OCI-LY7 (cell line): ENCODE results near the gene DNMBP. TPM values are rescaled to one million over a fixed set of nuclear protein-coding genes. Genes with fewer than 3 reads are reported as not detected.

ENCODE experiments used
- Bru-seq: library from RNA; stranded (reverse); fragments of 400-500 nt; gene quantifications from one replicate; lab custom pipeline; 2021; lab: Mats Ljungman, UMichigan
- BruChase-seq, 2 experiments: library from RNA; stranded (reverse); fragments of 400-500 nt; gene quantifications; one replicate each; lab custom pipeline; 2021; lab: Mats Ljungman, UMichigan
- BruUV-seq: library from RNA; stranded (reverse); fragments of 400-500 nt; replicated peaks from 2 replicates; lab custom pipeline; 2021; lab: Mats Ljungman, UMichigan
- CTCF ChIA-PET: fragments of 300-600 bp; sonication (Branson Sonifier 250); formaldehyde crosslinking; loops from one replicate; lab custom pipeline; 2022; ENCODE audit warnings: antibody characterized with exemption; ENCODE audit not compliant: unreplicated experiment; lab: Charles Lee
- POLR2A ChIA-PET: fragments of 300-600 bp; sonication (Branson Sonifier 250); formaldehyde crosslinking; loops from one replicate; lab custom pipeline; 2022; ENCODE audit warnings: antibody characterized with exemption; lab: Charles Lee
- DNase-seq: peaks from one replicate; pipeline ENCODE4 v3.0.0-alpha.2; 2015; ENCODE audit warnings: low spot score
- H2AFZ ChIP-seq: fragments of 200-600 bp; sonication (generic), shearing (Covaris generic); 2 replicates; pipeline ENCODE4 v1.6.1; 2014; ENCODE audit warnings: mild to moderate bottlenecking, antibody characterized with exemption, low read length, moderate library complexity
- H3K27ac ChIP-seq: fragments of 200-600 bp; sonication (generic); 2 replicates; pipeline ENCODE4 v1.5.1; 2014; ENCODE audit warnings: mixed run types, low read depth, mild to moderate bottlenecking, moderate library complexity, low read length, inconsistent platforms; ENCODE audit not compliant: poor library complexity, severe bottlenecking
- H3K36me3 ChIP-seq: fragments of 200-600 bp; sonication (generic); 2 replicates; pipeline ENCODE4 v1.6.1; 2014; ENCODE audit warnings: mild to moderate bottlenecking, antibody characterized with exemption, low read length, moderate library complexity, mixed read lengths; ENCODE audit not compliant: insufficient read depth
- H3K4me1 ChIP-seq: fragments of 200-600 bp; sonication (generic); 2 replicates; pipeline ENCODE4 v1.5.1; 2014; ENCODE audit warnings: mild to moderate bottlenecking, low read length; ENCODE audit not compliant: insufficient read depth, poor library complexity, severe bottlenecking
- H3K4me2 ChIP-seq: fragments of 200-600 bp; sonication (generic); 2 replicates; pipeline ENCODE4 v1.6.1; 2014; ENCODE audit warnings: mild to moderate bottlenecking, low read length
- H3K4me3 ChIP-seq: fragments of 200-600 bp; sonication (generic); 2 replicates; pipeline ENCODE4 v1.5.1; 2014; ENCODE audit warnings: mild to moderate bottlenecking, low read depth, low read length; ENCODE audit not compliant: poor library complexity, severe bottlenecking
- H3K79me2 ChIP-seq: fragments of 200-600 bp; sonication (generic); 2 replicates; pipeline ENCODE4 v1.6.1; 2016; ENCODE audit warnings: low read depth, mild to moderate bottlenecking, low read length, moderate library complexity, mixed read lengths; ENCODE audit not compliant: insufficient read depth
- H3K9me2 ChIP-seq: fragments of 200-600 bp; sonication (generic); 2 replicates; pipeline ENCODE4 v1.6.1; 2016; ENCODE audit warnings: mild to moderate bottlenecking, low read length, mixed read lengths; ENCODE audit not compliant: insufficient read depth
- H3K9me3 ChIP-seq: fragments of 200-600 bp; sonication (generic); 2 replicates; pipeline ENCODE4 v1.6.1; 2014; ENCODE audit warnings: mild to moderate bottlenecking, mixed run types, low read length, mixed read lengths
- H4K20me1 ChIP-seq: fragments of 200-600 bp; sonication (generic); 2 replicates; pipeline ENCODE4 v1.6.1; 2014; ENCODE audit warnings: mild to moderate bottlenecking, antibody characterized with exemption, low read length, moderate library complexity, mixed read lengths; ENCODE audit not compliant: insufficient read depth
- EZH2phosphoT487 ChIP-seq: fragments of 200-600 bp; sonication (generic); IDR thresholded peaks from 2 replicates; pipeline ENCODE4 v1.6.1; 2018; ENCODE audit warnings: low read depth, borderline replicate concordance, mild to moderate bottlenecking, mixed run types, antibody characterized with exemption, low read length, moderate library complexity, mixed read lengths
- intact Hi-C: fragments of 100-400 bp; cut with micrococcal nuclease; formaldehyde crosslinking; loops from one replicate; pipeline ENCODE4 v1.10.0; 2022; ENCODE audit not compliant: unreplicated experiment
- long read RNA-seq: library from polyadenylated mRNA; stranded (forward); transcript quantifications from one replicate; pipeline ENCODE4 v2.0.0, GENCODE V29; 2022
- total RNA-seq, 2 experiments: library from RNA; depleted of rRNA in 1 of 2; stranded (reverse); fragments of >200 nt in 1 of 2; shearing (Covaris generic) in 1 of 2; gene quantifications; 2 replicates each; pipeline ENCODE4 v1.2.3, GENCODE V29; 2014 to 2022
- TF ChIP-seq, protein P1 (sequence below): fragments of 200-600 bp; sonication (generic); conservative IDR thresholded peaks from 2 replicates; pipeline ENCODE4 v1.5.1; 2014; ENCODE audit warnings: mild to moderate bottlenecking, antibody characterized with exemption, low read length, moderate library complexity, mixed read lengths

DNMBP gene, protein sequence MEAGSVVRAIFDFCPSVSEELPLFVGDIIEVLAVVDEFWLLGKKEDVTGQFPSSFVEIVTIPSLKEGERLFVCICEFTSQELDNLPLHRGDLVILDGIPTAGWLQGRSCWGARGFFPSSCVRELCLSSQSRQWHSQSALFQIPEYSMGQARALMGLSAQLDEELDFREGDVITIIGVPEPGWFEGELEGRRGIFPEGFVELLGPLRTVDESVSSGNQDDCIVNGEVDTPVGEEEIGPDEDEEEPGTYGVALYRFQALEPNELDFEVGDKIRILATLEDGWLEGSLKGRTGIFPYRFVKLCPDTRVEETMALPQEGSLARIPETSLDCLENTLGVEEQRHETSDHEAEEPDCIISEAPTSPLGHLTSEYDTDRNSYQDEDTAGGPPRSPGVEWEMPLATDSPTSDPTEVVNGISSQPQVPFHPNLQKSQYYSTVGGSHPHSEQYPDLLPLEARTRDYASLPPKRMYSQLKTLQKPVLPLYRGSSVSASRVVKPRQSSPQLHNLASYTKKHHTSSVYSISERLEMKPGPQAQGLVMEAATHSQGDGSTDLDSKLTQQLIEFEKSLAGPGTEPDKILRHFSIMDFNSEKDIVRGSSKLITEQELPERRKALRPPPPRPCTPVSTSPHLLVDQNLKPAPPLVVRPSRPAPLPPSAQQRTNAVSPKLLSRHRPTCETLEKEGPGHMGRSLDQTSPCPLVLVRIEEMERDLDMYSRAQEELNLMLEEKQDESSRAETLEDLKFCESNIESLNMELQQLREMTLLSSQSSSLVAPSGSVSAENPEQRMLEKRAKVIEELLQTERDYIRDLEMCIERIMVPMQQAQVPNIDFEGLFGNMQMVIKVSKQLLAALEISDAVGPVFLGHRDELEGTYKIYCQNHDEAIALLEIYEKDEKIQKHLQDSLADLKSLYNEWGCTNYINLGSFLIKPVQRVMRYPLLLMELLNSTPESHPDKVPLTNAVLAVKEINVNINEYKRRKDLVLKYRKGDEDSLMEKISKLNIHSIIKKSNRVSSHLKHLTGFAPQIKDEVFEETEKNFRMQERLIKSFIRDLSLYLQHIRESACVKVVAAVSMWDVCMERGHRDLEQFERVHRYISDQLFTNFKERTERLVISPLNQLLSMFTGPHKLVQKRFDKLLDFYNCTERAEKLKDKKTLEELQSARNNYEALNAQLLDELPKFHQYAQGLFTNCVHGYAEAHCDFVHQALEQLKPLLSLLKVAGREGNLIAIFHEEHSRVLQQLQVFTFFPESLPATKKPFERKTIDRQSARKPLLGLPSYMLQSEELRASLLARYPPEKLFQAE (N-terminal part only)
- total RNA-seq (2014; rRNA removed; shearing (Covaris generic)) (24.2 and 27.0 TPM in 2 replicates), total RNA-seq (2022) (36.2 and 39.6 TPM in 2 replicates), Bru-seq, nascent RNA (percentile 84 among the genes with signal in this experiment), BruChase-seq, experiment 1, labeled RNA remaining after a 6-hour chase (percentile 81 among the genes with signal in this experiment), BruChase-seq, experiment 2, labeled RNA remaining after a 2-hour chase (percentile 76 among the genes with signal in this experiment)
- long read RNA-seq, full-length matches to known transcripts: 21 of 51 reads
- long read RNA-seq, partial matches to known transcripts: 20 of 51 reads
- long read RNA-seq, other reads (novel, unspliced or antisense): 10 of 51 reads

DNA sequence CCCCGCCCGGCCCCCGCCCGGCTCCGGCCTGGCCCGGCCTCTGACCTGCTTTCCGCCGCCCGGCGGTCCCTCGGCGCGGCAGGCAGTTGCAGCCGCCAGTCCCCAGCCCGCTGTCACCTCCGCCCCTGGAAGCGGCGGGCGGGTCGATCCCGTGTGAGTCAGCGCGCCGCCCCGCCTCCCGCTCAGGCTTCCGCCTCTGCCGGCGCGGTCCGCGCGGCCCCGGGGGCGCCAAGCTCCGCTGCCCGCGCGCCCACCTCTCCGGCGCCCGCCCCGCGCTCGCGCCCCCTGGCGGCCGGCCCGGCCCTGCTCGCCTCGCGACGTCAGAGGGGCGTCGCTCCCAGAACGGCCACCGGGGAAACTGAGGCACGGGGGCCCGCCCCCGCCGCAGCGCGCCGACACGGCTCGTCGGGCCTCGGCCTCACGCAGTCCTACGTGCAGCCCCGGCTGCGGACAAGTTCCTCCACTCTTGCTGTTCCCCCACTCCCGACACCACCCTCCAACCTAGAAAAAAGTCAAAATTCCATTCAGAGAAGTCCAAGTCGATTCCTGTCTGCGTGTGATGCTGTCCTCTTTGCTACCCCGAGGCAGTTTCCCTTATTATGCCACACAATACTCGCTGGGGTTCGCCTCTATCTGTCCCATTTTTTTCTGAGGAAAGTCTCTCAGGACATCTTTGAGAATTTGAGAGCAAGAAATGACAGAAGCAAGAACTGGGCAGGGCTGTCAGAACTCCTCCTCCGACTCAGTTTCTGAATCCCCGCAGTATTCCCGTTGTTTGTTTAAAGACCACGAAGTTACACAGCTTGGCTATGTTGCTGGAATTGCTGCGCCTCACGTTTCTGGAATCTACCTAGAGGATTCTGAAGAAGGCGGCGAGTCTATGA lies at the start of gene DNMBP:
DNMBP (minus strand) TSS at position 155 of the 884 bp plus-strand sequence. CDS start 37,823 bp downstream, outside the sequence.
- BruUV-seq: no TSS peak
- DNase-seq: peak; percentile 94

DNA sequence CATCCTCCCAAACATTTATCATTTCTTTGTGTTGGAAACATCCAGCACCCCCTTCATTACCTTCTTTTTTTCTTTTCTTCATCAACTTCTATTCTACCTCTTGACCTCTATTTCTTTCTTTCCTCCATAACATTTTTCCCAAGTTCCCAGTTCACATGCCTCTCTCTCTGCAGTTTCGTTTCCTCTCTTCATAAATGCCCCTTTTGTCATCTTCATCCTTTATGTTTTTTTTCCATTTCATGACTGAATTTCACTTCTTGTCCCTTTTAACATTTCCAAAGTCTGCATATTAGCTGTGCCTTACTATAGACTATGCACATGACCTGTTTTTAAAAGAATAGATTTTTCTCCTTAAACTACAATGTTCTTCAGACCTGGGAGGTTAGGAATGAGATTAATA lies 48.2 kb upstream of the DNMBP start:
- no TSS peak for BruUV-seq
- Histone ChIP-seq H4K20me1 (no peaks in the 10 kb centered on the region), H3K4me1 (no peaks in the 10 kb centered on the region), H3K27ac (no peak overlapping the region), H3K4me2 (no peak overlapping the region), H2AFZ (no peak overlapping the region), H3K9me3 (0 out of 2 replicates have a peak, but pooled peaks cover 4% of the 10 kb centered on the region), H3K4me3 (no peak overlapping the region), H3K9me2 (no peaks in the 10 kb centered on the region), H3K79me2 (no peaks in the 10 kb centered on the region), H3K36me3 (no peaks in the 10 kb centered on the region)
- no peak for DNase-seq
- intact Hi-C loops: no loop called here
- TF ChIP-seq EZH2phosphoT487: no peak
- TF ChIP-seq, protein P1, sequence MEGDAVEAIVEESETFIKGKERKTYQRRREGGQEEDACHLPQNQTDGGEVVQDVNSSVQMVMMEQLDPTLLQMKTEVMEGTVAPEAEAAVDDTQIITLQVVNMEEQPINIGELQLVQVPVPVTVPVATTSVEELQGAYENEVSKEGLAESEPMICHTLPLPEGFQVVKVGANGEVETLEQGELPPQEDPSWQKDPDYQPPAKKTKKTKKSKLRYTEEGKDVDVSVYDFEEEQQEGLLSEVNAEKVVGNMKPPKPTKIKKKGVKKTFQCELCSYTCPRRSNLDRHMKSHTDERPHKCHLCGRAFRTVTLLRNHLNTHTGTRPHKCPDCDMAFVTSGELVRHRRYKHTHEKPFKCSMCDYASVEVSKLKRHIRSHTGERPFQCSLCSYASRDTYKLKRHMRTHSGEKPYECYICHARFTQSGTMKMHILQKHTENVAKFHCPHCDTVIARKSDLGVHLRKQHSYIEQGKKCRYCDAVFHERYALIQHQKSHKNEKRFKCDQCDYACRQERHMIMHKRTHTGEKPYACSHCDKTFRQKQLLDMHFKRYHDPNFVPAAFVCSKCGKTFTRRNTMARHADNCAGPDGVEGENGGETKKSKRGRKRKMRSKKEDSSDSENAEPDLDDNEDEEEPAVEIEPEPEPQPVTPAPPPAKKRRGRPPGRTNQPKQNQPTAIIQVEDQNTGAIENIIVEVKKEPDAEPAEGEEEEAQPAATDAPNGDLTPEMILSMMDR: no peak
- POLR2A ChIA-PET: interaction anchor here (0.7 kb wide), 1 partner anchor 260 kb away, joined by 3 read pairs; no protein-coding TSS in a partner anchor
- CTCF ChIA-PET: no interaction called here

More for the DNA sequence above, at the start of gene DNMBP:
- H3K9me2 ChIP-seq: no peaks in the 10 kb centered on the region
- H3K79me2 ChIP-seq: peaks cover 44% of the 10 kb centered on the region
- peaks cover 72% of the 10 kb centered on the region for H3K4me1 ChIP-seq
- CTCF ChIA-PET: interaction anchor here (1.0 to 3.5 kb wide), 2 partner anchors 35 to 164 kb away, joined by 4 to 15 read pairs; no protein-coding TSS in a partner anchor
- peak within 1 kb of the TSS; percentile 89 for H3K4me3 ChIP-seq
- H2AFZ ChIP-seq: peak within 1 kb of the TSS; percentile 74
- H4K20me1 ChIP-seq: 0 out of 2 replicates have a peak, but pooled peaks cover 1% of the 10 kb centered on the region
- H3K36me3 ChIP-seq: no peaks in the 10 kb centered on the region
- intact Hi-C loops: loop anchor here (1.0 to 5.0 kb wide), 6 partner anchors 33 to 362 kb away; partner anchors contain the start of genes COX15, CUTC and ERLIN1
- TF ChIP-seq, protein P1: peak; percentile 67
- TF ChIP-seq EZH2phosphoT487: no peak
- POLR2A ChIA-PET: interaction anchor here (2.7 to 3.8 kb wide), 2 partner anchors 12 to 35 kb away, joined by 9 to 17 read pairs; no protein-coding TSS in a partner anchor
- H3K4me2 ChIP-seq: peak within 1 kb of the TSS; percentile 92
- H3K27ac ChIP-seq: peak within 1 kb of the TSS; percentile 70
- H3K9me3 ChIP-seq: peaks cover 3% of the 10 kb centered on the region; the same call in 1 of the 2 replicates
